ENCODE results near the gene FAM135A.

FAM135A gene

GRCh38 chr6:70502484-70502883 is 89.2 kb downstream of the FAM135A start:
- H4K20me1 ChIP-seq = no peaks in the 10 kb centered on the region
- peaks cover 34% of the 10 kb centered on the region for H3K9me3 ChIP-seq
- no peak overlapping the region for H3K4me2 ChIP-seq
- peak; percentile 50; the same call in 1 of the 2 replicates for TF ChIP-seq Cebpa-rat (IDR thresholded peaks at IDR 0.05)
- no peaks in the 10 kb centered on the region for H3K27me3 ChIP-seq
- H3K27ac ChIP-seq = no peak overlapping the region
- H3K9ac ChIP-seq = no peak overlapping the region
- no peak overlapping the region for H3K4me3 ChIP-seq
- no peaks in the 10 kb centered on the region for H3K4me1 ChIP-seq
- peaks cover 37% of the 10 kb centered on the region for H3K36me3 ChIP-seq

GRCh38 chr6:70503813-70504465 is 90.6 kb downstream of the FAM135A start:
- Histone ChIP-seq H3K27me3 (no peaks in the 10 kb centered on the region), H3K27ac (no peak overlapping the region), H3K4me2 (no peak overlapping the region), H3K4me1 (no peaks in the 10 kb centered on the region), H4K20me1 (no peaks in the 10 kb centered on the region), H3K9ac (no peak overlapping the region), H3K9me3 (peaks cover 32% of the 10 kb centered on the region), H3K4me3 (no peak overlapping the region), H3K36me3 (peaks cover 37% of the 10 kb centered on the region)
- TF ChIP-seq Cebpa-rat (IDR thresholded peaks at IDR 0.05) = no peak

GRCh38 chr6:70506321-70506720 is 93.0 kb downstream of the FAM135A start:
- Histone ChIP-seq H3K4me1 (no peaks in the 10 kb centered on the region), H3K27me3 (no peaks in the 10 kb centered on the region), H3K36me3 (peaks cover 25% of the 10 kb centered on the region), H3K27ac (no peak overlapping the region), H3K9ac (no peak overlapping the region), H3K4me2 (no peak overlapping the region), H3K4me3 (no peak overlapping the region), H4K20me1 (no peaks in the 10 kb centered on the region), H3K9me3 (peaks cover 19% of the 10 kb centered on the region)
- no peak for TF ChIP-seq Cebpa-rat (IDR thresholded peaks at IDR 0.05)

- Histone ChIP-seq H3K4me2 (no peak overlapping the region), H3K27me3 (no peaks in the 10 kb centered on the region), H4K20me1 (no peaks in the 10 kb centered on the region), H3K9me3 (peaks cover 19% of the 10 kb centered on the region), H3K4me1 (no peaks in the 10 kb centered on the region), H3K9ac (no peak overlapping the region), H3K27ac (no peak overlapping the region), H3K4me3 (no peak overlapping the region), H3K36me3 (peaks cover 21% of the 10 kb centered on the region)
- no peak for TF ChIP-seq Cebpa-rat (IDR thresholded peaks at IDR 0.05)
These were observed 93.9 kb downstream of the FAM135A start for GRCh38 chr6:70507161-70507560.

GRCh38 chr6:70508953-70509352 is 95.6 kb downstream of the FAM135A start:
- Histone ChIP-seq H3K9me3 (peaks cover 8% of the 10 kb centered on the region), H3K4me1 (no peaks in the 10 kb centered on the region), H3K9ac (no peak overlapping the region), H3K27ac (no peak overlapping the region), H4K20me1 (no peaks in the 10 kb centered on the region), H3K4me3 (no peak overlapping the region), H3K4me2 (no peak overlapping the region), H3K27me3 (no peaks in the 10 kb centered on the region), H3K36me3 (peaks cover 9% of the 10 kb centered on the region)
- no peak for TF ChIP-seq Cebpa-rat (IDR thresholded peaks at IDR 0.05)

GRCh38 chr6:70510600-70510999 is 97.3 kb downstream of the FAM135A start:
- no peak overlapping the region for H3K4me2 ChIP-seq
- H3K36me3 ChIP-seq = no peaks in the 10 kb centered on the region
- H3K9ac ChIP-seq = no peak overlapping the region
- no peak overlapping the region for H3K27ac ChIP-seq
- H3K4me3 ChIP-seq = no peak overlapping the region
- no peaks in the 10 kb centered on the region for H4K20me1 ChIP-seq
- no peaks in the 10 kb centered on the region for H3K27me3 ChIP-seq
- no peaks in the 10 kb centered on the region for H3K9me3 ChIP-seq
- no peak for TF ChIP-seq Cebpa-rat (IDR thresholded peaks at IDR 0.05)
- no peaks in the 10 kb centered on the region for H3K4me1 ChIP-seq

GRCh38 chr6:70518723-70519122 is 105.4 kb downstream of the FAM135A start:
- no peaks in the 10 kb centered on the region for H4K20me1 ChIP-seq
- no peak overlapping the region for H3K4me2 ChIP-seq
- H3K27ac ChIP-seq = no peak overlapping the region
- no peak for TF ChIP-seq Cebpa-rat (IDR thresholded peaks at IDR 0.05)
- H3K9me3 ChIP-seq = no peaks in the 10 kb centered on the region
- no peak overlapping the region for H3K4me3 ChIP-seq
- no peaks in the 10 kb centered on the region for H3K36me3 ChIP-seq
- H3K9ac ChIP-seq = no peak overlapping the region
- no peaks in the 10 kb centered on the region for H3K27me3 ChIP-seq
- H3K4me1 ChIP-seq = no peaks in the 10 kb centered on the region

GRCh38 chr6:70520575-70520974 is 107.3 kb downstream of the FAM135A start:
- Histone ChIP-seq H4K20me1 (no peaks in the 10 kb centered on the region), H3K27ac (no peak overlapping the region), H3K36me3 (no peaks in the 10 kb centered on the region), H3K4me1 (no peaks in the 10 kb centered on the region), H3K9me3 (no peaks in the 10 kb centered on the region), H3K4me3 (no peak overlapping the region), H3K27me3 (no peaks in the 10 kb centered on the region), H3K9ac (no peak overlapping the region), H3K4me2 (no peak overlapping the region)
- TF ChIP-seq Cebpa-rat (IDR thresholded peaks at IDR 0.05) = no peak

- Histone ChIP-seq H3K27ac (no peak overlapping the region), H3K9ac (no peak overlapping the region), H3K36me3 (0 out of 2 replicates have a peak, but pooled peaks cover 6% of the 10 kb centered on the region), H3K4me3 (no peak overlapping the region), H4K20me1 (no peaks in the 10 kb centered on the region), H3K4me2 (no peak overlapping the region), H3K27me3 (no peaks in the 10 kb centered on the region), H3K9me3 (no peaks in the 10 kb centered on the region), H3K4me1 (no peaks in the 10 kb centered on the region)
- TF ChIP-seq Cebpa-rat (IDR thresholded peaks at IDR 0.05) = no peak
These were observed 111.5 kb downstream of the FAM135A start for GRCh38 chr6:70524721-70525286.

- H4K20me1 ChIP-seq = no peaks in the 10 kb centered on the region
- H3K4me3 ChIP-seq = no peak overlapping the region
- no peak overlapping the region for H3K27ac ChIP-seq
- no peak overlapping the region for H3K4me2 ChIP-seq
- no peaks in the 10 kb centered on the region for H3K27me3 ChIP-seq
- H3K4me1 ChIP-seq = no peaks in the 10 kb centered on the region
- no peaks in the 10 kb centered on the region for H3K9me3 ChIP-seq
- no peak for TF ChIP-seq Cebpa-rat (IDR thresholded peaks at IDR 0.05)
- H3K9ac ChIP-seq = no peak overlapping the region
- 0 out of 2 replicates have a peak, but pooled peaks cover 16% of the 10 kb centered on the region for H3K36me3 ChIP-seq
These were observed 113.9 kb downstream of the FAM135A start for GRCh38 chr6:70527071-70527737.

Data from BLaER1 (cell line).